Hepatocyte (in vitro differentiated cells): ENCODE results near the gene CDC42SE2. TPM values are rescaled to one million over a fixed set of nuclear protein-coding genes. Genes with fewer than 3 reads are reported as not detected.

Experiments used
- DNase-seq: peaks from one replicate; pipeline ENCODE4 v3.0.0-alpha.2; 2016; ENCODE audit warnings: low spot score
- H2AFZ ChIP-seq: fragments of 200-600 bp; sonication (generic); 2 replicates; pipeline ENCODE4 v1.6.0; 2016; ENCODE audit warnings: antibody characterized with exemption, mild to moderate bottlenecking
- H3K27ac ChIP-seq: fragments of 200-600 bp; sonication (generic); 2 replicates; pipeline ENCODE4 v1.5.1; 2016; ENCODE audit warnings: mild to moderate bottlenecking
- H3K27me3 ChIP-seq: fragments of 200-600 bp; sonication (generic); 2 replicates; pipeline ENCODE4 v1.6.1; 2016
- H3K36me3 ChIP-seq: fragments of 200-600 bp; sonication (generic); replicated peaks from 2 replicates; pipeline ENCODE4 v1.5.1; 2016; ENCODE audit warnings: low read depth; ENCODE audit not compliant: insufficient read depth
- H3K4me1 ChIP-seq: fragments of 200-600 bp; sonication (generic); 2 replicates; pipeline ENCODE4 v1.5.1; 2016; ENCODE audit warnings: mild to moderate bottlenecking, moderate library complexity; ENCODE audit not compliant: insufficient read depth
- H3K4me2 ChIP-seq: fragments of 200-600 bp; sonication (generic); 2 replicates; pipeline ENCODE4 v1.6.0; 2016
- H3K4me3 ChIP-seq: fragments of 200-600 bp; sonication (generic); 2 replicates; pipeline ENCODE4 v1.5.1; 2016; ENCODE audit warnings: mild to moderate bottlenecking
- H3K79me2 ChIP-seq: fragments of 200-600 bp; sonication (generic); 2 replicates; pipeline ENCODE4 v1.6.0; 2017; ENCODE audit warnings: mild to moderate bottlenecking
- H3K9me2 ChIP-seq: fragments of 200-600 bp; sonication (generic); replicated peaks from 2 replicates; pipeline ENCODE4 v1.6.0; 2017; ENCODE audit warnings: mild to moderate bottlenecking; ENCODE audit not compliant: insufficient read depth
- H3K9me3 ChIP-seq: fragments of 200-600 bp; sonication (generic); 2 replicates; pipeline ENCODE4 v1.5.1; 2016; ENCODE audit warnings: low read depth, mild to moderate bottlenecking
- H4K20me1 ChIP-seq: fragments of 200-600 bp; sonication (generic); 2 replicates; pipeline ENCODE4 v1.6.0; 2016; ENCODE audit warnings: mild to moderate bottlenecking; ENCODE audit not compliant: insufficient read depth, poor library complexity, severe bottlenecking
- CTCF ChIP-seq: fragments of 200-600 bp; sonication (generic); IDR thresholded peaks from 2 replicates; pipeline ENCODE4 v1.5.1; 2016; ENCODE audit warnings: antibody characterized with exemption, mild to moderate bottlenecking; ENCODE audit not compliant: poor library complexity
- EZH2 ChIP-seq: fragments of 200-600 bp; sonication (generic); IDR thresholded peaks from 2 replicates; pipeline ENCODE4 v1.6.1; 2016; ENCODE audit warnings: antibody characterized with exemption, mild to moderate bottlenecking, borderline replicate concordance
- EZH2phosphoT487 ChIP-seq: fragments of 200-600 bp; sonication (generic); IDR thresholded peaks from one replicate; pipeline ENCODE4 v1.6.1; 2018; ENCODE audit warnings: antibody characterized with exemption, mild to moderate bottlenecking, low read depth, moderate library complexity; ENCODE audit not compliant: unreplicated experiment, severe bottlenecking
- WGBS: methylation state at CpG from one replicate; pipeline ENCODE4 v1.1.6; 2016; ENCODE audit warnings: low lambda C conversion rate; ENCODE audit errors: missing lambda C conversion rate; 5-methylcytosine and 5-hydroxymethylcytosine counted together
- polyA plus RNA-seq: library from polyadenylated mRNA; unstranded; fragments of >200 nt; fragmentation: Nextera tagmentation; extraction: Ambion mirVana; gene quantifications from 2 replicates; pipeline ENCODE4 v1.2.1, GENCODE V29; 2016
- small RNA-seq: library from RNA; depleted of rRNA; stranded (forward); fragments of <200 nt; gene quantifications from one replicate; pipeline ENCODE3, GENCODE V24; 2014
- total RNA-seq: library from RNA; depleted of rRNA; stranded (reverse); fragments of >200 nt; gene quantifications from 2 replicates; pipeline ENCODE4 v1.2.3, GENCODE V29; 2014

The CDC42SE2 gene
- total and polyA plus RNA-seq, 2 experiments from 2014 or later, result 27.2 to 51.5 TPM

GRCh38 chr5:131436081-131436480 is 172.2 kb downstream of the CDC42SE2 start:
- 78% methylated on average over 2 of the region's 2 CpGs for WGBS

GRCh38 chr5:131441184-131441583 is 177.3 kb downstream of the CDC42SE2 start:
- H3K4me2 ChIP-seq, result no peak overlapping the region
- 73% methylated on average over 2 of the region's 2 CpGs for WGBS
- DNase-seq, result no peak
- TF ChIP-seq CTCF, result no peak
- TF ChIP-seq EZH2phosphoT487, result no peak
- no peak for TF ChIP-seq EZH2
- H3K27ac ChIP-seq, result no peak overlapping the region
- H3K79me2 ChIP-seq, result no peaks in the 10 kb centered on the region
- H4K20me1 ChIP-seq, result no peaks in the 10 kb centered on the region
- no peaks in the 10 kb centered on the region for H3K4me1 ChIP-seq
- H2AFZ ChIP-seq, result no peak overlapping the region
- no peaks in the 10 kb centered on the region for H3K36me3 ChIP-seq
- no peaks in the 10 kb centered on the region for H3K9me2 ChIP-seq
- no peaks in the 10 kb centered on the region for H3K9me3 ChIP-seq
- H3K4me3 ChIP-seq, result no peak overlapping the region
- no peaks in the 10 kb centered on the region for H3K27me3 ChIP-seq

More at GRCh38 chr5:131436081-131436480, 172.2 kb downstream of the CDC42SE2 start:
- TF ChIP-seq EZH2phosphoT487 (no peak), CTCF (no peak), EZH2 (no peak)
- H3K27ac ChIP-seq, result no peak overlapping the region
- H3K9me3 ChIP-seq, result no peaks in the 10 kb centered on the region
- H3K79me2 ChIP-seq, result no peaks in the 10 kb centered on the region
- H3K4me2 ChIP-seq, result no peak overlapping the region
- H3K4me3 ChIP-seq, result no peak overlapping the region
- H2AFZ ChIP-seq, result no peak overlapping the region
- H3K27me3 ChIP-seq, result no peaks in the 10 kb centered on the region
- no peaks in the 10 kb centered on the region for H3K36me3 ChIP-seq
- H3K4me1 ChIP-seq, result no peaks in the 10 kb centered on the region
- no peaks in the 10 kb centered on the region for H4K20me1 ChIP-seq
- no peaks in the 10 kb centered on the region for H3K9me2 ChIP-seq
- DNase-seq, result no peak

Small RNA genes within 50 kb of the gene (small RNA-seq; reads per million reads assigned to genes)
- gene AC004777.1 (not detected), gene RF02271 (not detected)

Other genes with a start within 250 kb of the CDC42SE2 start
- 268 and 291 TPM in 2 replicates for gene HINT1, start 98.8 kb upstream of the CDC42SE2 start, total RNA-seq
- 434 and 463 TPM in 2 replicates for gene HINT1, start 98.8 kb upstream of the CDC42SE2 start, polyA plus RNA-seq
- 5.1 and 6.1 TPM in 2 replicates for gene LYRM7, start 93.1 kb upstream of the CDC42SE2 start, total RNA-seq
- gene LYRM7, start 93.1 kb upstream of the CDC42SE2 start, polyA plus RNA-seq, result 9.5 and 12.2 TPM in 2 replicates